ENCODE measurements around the gene ARID5B.

Gene ARID5B

DNA sequence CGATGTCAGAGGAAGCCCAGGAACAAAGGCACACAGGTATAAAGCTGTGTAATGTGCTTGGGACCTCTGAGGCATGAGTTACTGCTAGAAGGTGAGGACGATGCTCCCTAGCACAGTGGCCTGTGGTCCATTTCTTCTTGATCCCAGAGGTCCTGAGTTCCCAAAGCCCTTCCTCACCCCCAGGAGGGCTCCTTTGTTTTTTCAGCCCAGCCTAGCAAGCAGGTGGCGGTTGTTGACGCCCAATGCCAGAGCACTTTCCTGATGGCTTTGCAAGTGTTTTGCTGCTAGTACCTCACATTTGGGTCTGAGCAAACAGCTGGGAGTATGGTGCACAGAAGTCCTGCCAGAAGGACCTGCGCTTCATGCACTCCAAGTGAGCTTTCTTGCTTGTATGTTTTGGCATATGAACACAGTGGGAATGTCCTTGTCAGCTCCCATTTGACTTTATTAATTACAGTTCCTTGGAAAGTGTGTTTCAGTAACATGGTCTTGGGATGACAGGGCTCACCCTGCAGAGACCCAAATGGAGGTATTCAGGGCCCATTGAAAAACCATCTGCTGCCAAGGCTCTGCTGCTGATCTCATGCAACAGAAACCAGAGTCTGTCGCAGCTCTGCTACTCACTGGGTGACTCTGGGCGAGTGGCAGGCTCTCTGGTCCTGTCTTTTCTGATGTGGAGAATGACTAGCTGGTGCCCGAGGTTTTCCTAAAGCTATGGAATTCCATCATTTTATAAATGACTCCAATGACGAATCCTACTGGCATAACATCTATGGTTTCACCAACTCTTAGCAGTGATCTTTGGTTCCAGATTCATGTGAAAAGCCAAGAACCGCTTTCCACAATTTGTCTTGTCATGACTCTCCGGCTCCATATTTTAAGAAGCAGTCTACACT lies 134.9 kb downstream of the ARID5B start:
- no peaks in the 10 kb centered on the region for H3K36me3 ChIP-seq (ENCODE audit: control insufficient read depth, insufficient read depth, low read length)
- H3K4me3 ChIP-seq (ENCODE audit: low read length): no peak overlapping the region
- H3K27ac ChIP-seq (ENCODE audit: low read length): no peak overlapping the region
- no peaks in the 10 kb centered on the region for H3K9me3 ChIP-seq (ENCODE audit: control insufficient read depth, insufficient read depth, low read length)
- no peak for DNase-seq (ENCODE audit: low read depth, low spot score)
- no peaks in the 10 kb centered on the region for H3K4me1 ChIP-seq (ENCODE audit: control insufficient read depth, insufficient read depth, low read length)
- no peaks in the 10 kb centered on the region for H3K27me3 ChIP-seq (ENCODE audit: control insufficient read depth, insufficient read depth, low read length)
- no CpG with 5 or more reads among the region's 11 CpGs for WGBS (ENCODE audit: insufficient coverage, insufficient read length)

DNA sequence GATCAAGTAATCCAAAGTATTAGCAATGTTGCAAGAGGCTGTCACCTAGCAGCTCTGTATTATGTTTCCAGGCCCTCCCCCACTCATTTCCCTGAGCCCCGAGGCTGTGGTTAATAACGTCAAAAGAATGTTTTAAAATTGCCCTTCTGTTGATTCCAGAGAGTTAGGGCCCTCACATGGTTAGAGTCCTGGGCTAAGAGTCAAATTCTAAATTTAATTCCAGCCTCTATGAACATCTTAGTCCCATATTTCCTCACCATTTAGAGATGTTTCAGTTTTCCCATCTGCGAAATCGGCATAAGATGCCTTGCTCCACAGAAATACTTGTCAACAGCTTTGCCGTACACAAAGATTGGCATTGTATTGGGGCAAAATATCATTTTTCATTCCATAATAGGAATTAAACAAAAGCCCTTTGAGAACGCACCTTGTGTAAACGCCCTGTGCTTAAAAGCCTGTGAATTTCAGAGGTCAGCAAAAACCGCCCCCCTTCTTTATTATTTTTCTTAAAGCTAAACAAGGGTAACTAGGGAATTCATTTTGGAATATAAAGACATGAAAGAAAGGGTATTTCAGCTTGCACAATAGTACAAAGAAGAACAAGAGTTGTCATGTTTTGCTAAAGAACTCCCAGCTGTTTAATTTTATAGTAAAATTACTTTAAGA lies 135.8 kb downstream of the ARID5B start:
- Histone ChIP-seq H3K36me3 (ENCODE audit: control insufficient read depth, insufficient read depth, low read length) (no peaks in the 10 kb centered on the region), H3K9me3 (ENCODE audit: control insufficient read depth, insufficient read depth, low read length) (no peaks in the 10 kb centered on the region), H3K4me3 (ENCODE audit: low read length) (no peak overlapping the region), H3K27ac (ENCODE audit: low read length) (no peak overlapping the region), H3K4me1 (ENCODE audit: control insufficient read depth, insufficient read depth, low read length) (no peaks in the 10 kb centered on the region), H3K27me3 (ENCODE audit: control insufficient read depth, insufficient read depth, low read length) (no peaks in the 10 kb centered on the region)
- no CpG with 5 or more reads among the region's 8 CpGs for WGBS (ENCODE audit: insufficient coverage, insufficient read length)
- no peak for DNase-seq (ENCODE audit: low read depth, low spot score)

DNA sequence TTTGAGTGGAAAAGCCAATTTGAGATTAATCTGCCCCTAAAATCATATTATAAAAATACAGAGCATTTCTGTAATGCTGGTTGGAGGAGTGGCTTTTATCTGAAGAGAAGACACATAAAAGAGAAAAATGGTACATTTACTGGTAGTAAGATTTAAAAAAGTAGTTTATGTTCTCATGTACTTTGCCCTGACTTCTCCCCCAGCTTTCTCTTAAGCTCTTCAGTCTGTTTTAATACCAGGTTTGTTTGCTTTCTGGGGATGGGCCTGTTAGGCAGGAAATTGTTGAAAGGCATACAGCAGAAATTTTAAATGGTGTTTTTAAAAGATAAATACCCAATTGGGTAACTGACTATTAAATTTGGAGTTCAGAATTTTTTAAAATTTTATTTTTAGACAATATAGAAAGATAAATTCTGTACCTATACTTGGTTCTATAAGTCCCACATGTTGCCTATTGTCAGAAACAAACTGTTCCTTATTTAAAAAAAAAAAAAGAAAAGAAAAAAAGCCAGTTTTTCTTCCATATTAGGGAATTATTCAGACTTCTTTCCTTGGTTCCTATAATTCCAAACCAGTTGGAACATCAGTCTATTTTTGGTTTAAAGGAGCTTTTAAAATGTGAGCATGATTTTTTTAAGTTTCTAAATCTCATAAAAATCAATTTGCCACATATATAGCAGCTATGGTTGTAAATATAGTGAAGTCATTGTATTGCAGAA lies 136.6 kb downstream of the ARID5B start:
- Histone ChIP-seq H3K27ac (ENCODE audit: low read length) (no peak overlapping the region), H3K4me1 (ENCODE audit: control insufficient read depth, insufficient read depth, low read length) (no peaks in the 10 kb centered on the region), H3K9me3 (ENCODE audit: control insufficient read depth, insufficient read depth, low read length) (no peaks in the 10 kb centered on the region), H3K27me3 (ENCODE audit: control insufficient read depth, insufficient read depth, low read length) (no peaks in the 10 kb centered on the region), H3K36me3 (ENCODE audit: control insufficient read depth, insufficient read depth, low read length) (no peaks in the 10 kb centered on the region), H3K4me3 (ENCODE audit: low read length) (no peak overlapping the region)
- no peak for DNase-seq (ENCODE audit: low read depth, low spot score)

DNA sequence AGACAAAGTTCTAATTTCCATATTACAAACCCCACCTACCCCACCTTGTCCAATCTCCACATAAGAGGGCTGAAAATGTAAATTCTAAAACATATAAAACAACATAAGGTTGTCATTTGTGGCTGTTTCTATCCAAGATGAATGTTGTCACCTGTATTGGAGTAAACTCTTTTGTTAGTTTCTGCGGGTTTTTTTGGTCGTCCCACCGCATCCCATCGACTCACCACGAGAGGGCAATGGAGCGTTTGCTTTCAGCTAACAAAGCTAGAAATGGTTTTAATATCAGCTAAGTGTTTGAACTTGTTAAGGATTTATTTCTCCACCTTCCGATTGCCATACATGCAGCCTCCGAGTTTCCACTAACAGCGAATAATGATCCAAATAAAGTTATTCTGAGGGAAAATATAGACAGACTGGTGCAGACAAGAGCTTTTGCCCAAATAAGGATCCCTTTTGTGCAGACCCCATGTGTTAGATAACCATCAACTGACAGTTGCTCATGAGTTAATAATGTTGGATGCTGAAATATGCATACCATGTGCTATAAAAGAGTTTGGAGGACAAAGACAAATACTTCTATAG lies 137.2 kb downstream of the ARID5B start:
- DNase-seq (ENCODE audit: low read depth, low spot score): no peak
- H3K9me3 ChIP-seq (ENCODE audit: control insufficient read depth, insufficient read depth, low read length): no peaks in the 10 kb centered on the region
- H3K4me3 ChIP-seq (ENCODE audit: low read length): no peak overlapping the region
- peaks cover 1% of the 10 kb centered on the region; the same call in 1 of the 2 replicates for H3K4me1 ChIP-seq (ENCODE audit: control insufficient read depth, insufficient read depth, low read length)
- no peak overlapping the region for H3K27ac ChIP-seq (ENCODE audit: low read length)
- no peaks in the 10 kb centered on the region for H3K36me3 ChIP-seq (ENCODE audit: control insufficient read depth, insufficient read depth, low read length)
- H3K27me3 ChIP-seq (ENCODE audit: control insufficient read depth, insufficient read depth, low read length): no peaks in the 10 kb centered on the region
- no CpG with 5 or more reads among the region's 9 CpGs for WGBS (ENCODE audit: insufficient coverage, insufficient read length)

DNA sequence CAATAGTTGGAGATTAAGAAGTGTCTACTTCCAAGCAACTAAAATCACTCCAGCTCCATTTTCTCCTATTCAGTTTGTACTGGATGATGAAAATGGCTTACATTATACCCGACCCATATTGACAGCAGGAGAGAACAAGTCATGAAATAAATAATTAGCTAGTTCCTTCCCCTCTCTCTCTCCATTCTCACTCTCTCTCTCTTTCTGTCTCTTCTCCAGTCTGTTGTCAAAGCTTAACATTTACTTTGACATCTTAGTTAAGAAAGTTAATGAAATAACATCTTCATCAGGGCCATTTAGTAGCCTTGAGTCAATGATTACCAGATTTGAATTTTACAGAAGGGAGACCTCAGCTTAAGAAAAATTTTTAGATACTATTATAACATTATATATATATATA lies 138.5 kb downstream of the ARID5B start:
- WGBS (ENCODE audit: insufficient coverage, insufficient read length): no CpG with 5 or more reads among the region's 1 CpG
- Histone ChIP-seq H3K4me3 (ENCODE audit: low read length) (no peak overlapping the region), H3K27ac (ENCODE audit: low read length) (no peak overlapping the region), H3K4me1 (ENCODE audit: control insufficient read depth, insufficient read depth, low read length) (peaks cover 1% of the 10 kb centered on the region; the same call in 1 of the 2 replicates), H3K36me3 (ENCODE audit: control insufficient read depth, insufficient read depth, low read length) (no peaks in the 10 kb centered on the region), H3K9me3 (ENCODE audit: control insufficient read depth, insufficient read depth, low read length) (no peaks in the 10 kb centered on the region), H3K27me3 (ENCODE audit: control insufficient read depth, insufficient read depth, low read length) (no peaks in the 10 kb centered on the region)
- DNase-seq (ENCODE audit: low read depth, low spot score): no peak

DNA sequence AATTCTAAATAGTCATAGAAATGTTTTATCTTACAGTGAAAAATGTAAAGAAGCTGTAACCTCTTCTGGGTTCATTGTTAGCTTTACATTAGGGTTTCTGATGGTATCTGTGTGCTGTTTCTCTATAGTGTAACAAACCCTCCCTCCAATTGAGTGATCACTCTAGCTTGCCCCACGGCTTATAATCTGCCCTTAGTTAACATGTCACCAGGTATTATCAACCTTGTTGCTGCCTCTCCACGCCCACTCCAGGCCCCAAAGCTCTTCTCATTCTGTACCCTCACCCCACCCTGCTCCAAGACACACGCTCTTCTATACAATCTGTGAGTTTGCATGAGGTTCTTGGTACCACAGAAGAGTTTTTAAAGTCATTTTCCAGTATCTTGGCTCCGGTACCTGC lies 139.4 kb downstream of the ARID5B start:
- no peak for DNase-seq (ENCODE audit: low read depth, low spot score)
- no peak overlapping the region for H3K27ac ChIP-seq (ENCODE audit: low read length)
- no CpG with 5 or more reads among the region's 4 CpGs for WGBS (ENCODE audit: insufficient coverage, insufficient read length)
- peaks cover 1% of the 10 kb centered on the region; the same call in 1 of the 2 replicates for H3K4me1 ChIP-seq (ENCODE audit: control insufficient read depth, insufficient read depth, low read length)
- no peaks in the 10 kb centered on the region for H3K9me3 ChIP-seq (ENCODE audit: control insufficient read depth, insufficient read depth, low read length)
- no peak overlapping the region for H3K4me3 ChIP-seq (ENCODE audit: low read length)
- H3K36me3 ChIP-seq (ENCODE audit: control insufficient read depth, insufficient read depth, low read length): no peaks in the 10 kb centered on the region
- no peaks in the 10 kb centered on the region for H3K27me3 ChIP-seq (ENCODE audit: control insufficient read depth, insufficient read depth, low read length)

DNA sequence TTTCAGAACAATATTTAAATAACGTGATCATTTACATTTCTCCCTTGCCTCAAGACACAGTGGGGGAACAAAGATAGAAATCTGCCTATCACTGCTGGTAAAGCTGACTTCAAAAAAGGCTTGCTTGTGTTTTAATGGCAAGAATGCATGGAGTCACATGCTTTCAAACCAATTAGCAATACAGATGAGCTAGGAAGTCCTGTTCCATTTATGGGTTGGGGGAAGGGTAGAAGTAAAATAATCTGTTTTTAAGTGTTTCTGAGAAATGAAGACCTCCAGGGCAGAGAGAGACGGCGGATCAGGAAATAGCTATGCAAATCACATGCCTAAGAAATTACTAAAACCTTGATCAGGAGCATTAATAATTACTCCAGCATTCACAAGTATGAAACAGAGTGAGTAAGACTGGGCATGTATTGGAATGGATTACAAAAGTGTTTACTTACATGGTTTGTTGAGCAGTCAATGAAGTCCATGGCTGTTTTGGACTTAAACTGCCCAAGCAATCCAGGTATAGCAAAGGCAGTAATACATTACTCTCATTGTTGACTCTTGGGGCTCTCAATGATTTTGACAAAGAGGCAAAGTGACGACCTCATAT lies 142.0 kb downstream of the ARID5B start:
- Histone ChIP-seq H3K9me3 (ENCODE audit: control insufficient read depth, insufficient read depth, low read length) (no peaks in the 10 kb centered on the region), H3K4me1 (ENCODE audit: control insufficient read depth, insufficient read depth, low read length) (peaks cover 4% of the 10 kb centered on the region; the same call in 1 of the 2 replicates), H3K4me3 (ENCODE audit: low read length) (no peak overlapping the region), H3K27ac (ENCODE audit: low read length) (no peak overlapping the region), H3K36me3 (ENCODE audit: control insufficient read depth, insufficient read depth, low read length) (no peaks in the 10 kb centered on the region), H3K27me3 (ENCODE audit: control insufficient read depth, insufficient read depth, low read length) (no peaks in the 10 kb centered on the region)
- WGBS (ENCODE audit: insufficient coverage, insufficient read length): no CpG with 5 or more reads among the region's 4 CpGs
- DNase-seq (ENCODE audit: low read depth, low spot score): no peak

DNA sequence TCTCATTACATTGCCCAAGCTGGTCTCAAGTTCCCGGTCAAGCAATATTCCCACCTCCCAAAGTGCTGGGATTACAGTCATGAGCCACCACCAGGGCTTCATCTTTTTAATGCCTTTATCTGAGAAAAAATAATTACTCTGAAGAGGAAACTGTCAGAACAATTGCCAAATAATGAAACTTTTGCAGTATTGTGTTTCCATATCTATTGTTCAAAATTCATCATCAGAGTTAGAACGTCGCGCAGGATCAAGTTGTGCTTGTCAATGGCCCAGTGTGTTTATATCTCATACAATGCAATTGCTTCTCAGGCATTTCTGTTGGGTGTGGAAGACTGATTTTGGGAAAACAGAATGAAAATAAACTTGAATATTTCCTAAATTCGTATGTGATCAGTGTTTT lies 143.1 kb downstream of the ARID5B start:
- no peaks in the 10 kb centered on the region for H3K27me3 ChIP-seq (ENCODE audit: control insufficient read depth, insufficient read depth, low read length)
- peaks cover 4% of the 10 kb centered on the region; the same call in 1 of the 2 replicates for H3K4me1 ChIP-seq (ENCODE audit: control insufficient read depth, insufficient read depth, low read length)
- no peaks in the 10 kb centered on the region for H3K9me3 ChIP-seq (ENCODE audit: control insufficient read depth, insufficient read depth, low read length)
- no CpG with 5 or more reads among the region's 5 CpGs for WGBS (ENCODE audit: insufficient coverage, insufficient read length)
- no peak overlapping the region for H3K4me3 ChIP-seq (ENCODE audit: low read length)
- H3K27ac ChIP-seq (ENCODE audit: low read length): no peak overlapping the region
- DNase-seq (ENCODE audit: low read depth, low spot score): no peak
- no peaks in the 10 kb centered on the region for H3K36me3 ChIP-seq (ENCODE audit: control insufficient read depth, insufficient read depth, low read length)

DNA sequence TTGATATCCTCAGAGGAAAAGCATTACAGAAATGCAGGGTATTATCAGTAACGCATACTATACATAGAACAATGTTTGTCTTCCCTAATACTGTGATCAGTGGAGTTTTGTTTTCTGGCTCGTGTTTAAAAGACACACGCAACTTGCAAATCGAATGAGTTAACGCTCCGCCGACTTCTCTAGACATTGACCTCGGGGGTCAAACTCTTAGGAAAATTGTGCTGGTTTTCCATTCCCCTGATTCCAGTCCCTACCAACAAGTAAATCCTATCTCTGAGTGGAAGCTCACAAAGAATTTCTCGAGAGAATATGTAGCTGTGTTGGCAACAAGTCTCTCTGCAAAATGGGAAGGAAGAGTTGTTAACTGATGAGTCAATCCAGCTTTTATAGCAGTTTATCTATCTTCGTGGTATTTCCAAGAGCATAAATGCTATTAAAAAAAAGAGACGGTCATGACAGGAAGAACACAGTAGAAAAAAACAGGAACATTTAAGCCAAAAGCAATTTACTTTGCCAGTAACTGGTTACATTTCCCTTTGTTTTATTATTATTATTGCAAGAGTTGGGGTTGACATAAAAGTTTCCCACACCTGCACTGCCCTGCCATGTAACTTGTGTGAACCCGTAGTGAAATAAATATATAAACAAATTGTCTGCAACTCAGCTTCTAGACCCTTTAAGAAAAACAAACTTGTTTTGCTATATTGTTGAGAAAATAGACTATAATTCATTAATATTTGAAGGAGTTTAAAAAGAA lies 144.4 kb downstream of the ARID5B start:
- Histone ChIP-seq H3K27me3 (ENCODE audit: control insufficient read depth, insufficient read depth, low read length) (no peaks in the 10 kb centered on the region), H3K4me1 (ENCODE audit: control insufficient read depth, insufficient read depth, low read length) (peaks cover 4% of the 10 kb centered on the region; the same call in 1 of the 2 replicates), H3K36me3 (ENCODE audit: control insufficient read depth, insufficient read depth, low read length) (no peaks in the 10 kb centered on the region), H3K27ac (ENCODE audit: low read length) (no peak overlapping the region), H3K4me3 (ENCODE audit: low read length) (no peak overlapping the region), H3K9me3 (ENCODE audit: control insufficient read depth, insufficient read depth, low read length) (no peaks in the 10 kb centered on the region)
- no peak for DNase-seq (ENCODE audit: low read depth, low spot score)
- no CpG with 5 or more reads among the region's 12 CpGs for WGBS (ENCODE audit: insufficient coverage, insufficient read length)

Measured in iPS DF 6.9 (cell line).